Measurements from ENCODE around the gene LCN9. TPM values are rescaled to one million over a fixed set of nuclear protein-coding genes. Genes with fewer than 3 reads are reported as not detected.

Gene LCN9
- total RNA-seq, 1 donor from 2014 or later = 2.4 TPM

GRCh38 chr9:135695036-135695435 lies 31.9 kb downstream of the LCN9 start:
- Histone ChIP-seq H3K27ac (no peak overlapping the region), H4K20me1 (ENCODE audit: low read depth) (no peaks in the 10 kb centered on the region), H3K4me2 (no peak overlapping the region), H3K4me3 (no peak overlapping the region), H3K4me1 (no peaks in the 10 kb centered on the region), H2AFZ (replicated peaks) (no peak overlapping the region), H3K9ac (no peak overlapping the region), H3K9me3 (ENCODE audit: low read depth) (no peaks in the 10 kb centered on the region), H3F3A (ENCODE audit: low read depth) (no peaks in the 10 kb centered on the region), H3K27me3 (no peaks in the 10 kb centered on the region), H3K79me2 (ENCODE audit: low read depth) (no peaks in the 10 kb centered on the region), H3K36me3 (no peaks in the 10 kb centered on the region)
- no peak for TF ChIP-seq CTCF (IDR thresholded peaks at IDR 0.05)
- TF ChIP-seq EZH2phosphoT487 (IDR thresholded peaks at IDR 0.05) = no peak
- TF ChIP-seq EZH2 (IDR thresholded peaks at IDR 0.05) = no peak
- no peak overlapping the region for H3K27ac Mint-ChIP-seq
- no peak overlapping the region for H3K4me3 Mint-ChIP-seq
- no peaks in the 10 kb centered on the region for H3K9me3 Mint-ChIP-seq
- peaks cover 5% of the 10 kb centered on the region for H3K27me3 Mint-ChIP-seq (ENCODE audit: insufficient read depth, low read depth)
- peaks cover 17% of the 10 kb centered on the region for H3K4me1 Mint-ChIP-seq
- no peak for DNase-seq (ENCODE audit: low spot score)
- H3K36me3 Mint-ChIP-seq = no peaks in the 10 kb centered on the region

- Histone ChIP-seq H4K20me1 (ENCODE audit: low read depth) (no peaks in the 10 kb centered on the region), H3K4me1 (no peaks in the 10 kb centered on the region), H3F3A (ENCODE audit: low read depth) (no peaks in the 10 kb centered on the region), H3K9ac (no peak overlapping the region), H3K4me3 (no peak overlapping the region), H3K79me2 (ENCODE audit: low read depth) (no peaks in the 10 kb centered on the region), H3K4me2 (no peak overlapping the region), H2AFZ (replicated peaks) (no peak overlapping the region), H3K9me3 (ENCODE audit: low read depth) (no peaks in the 10 kb centered on the region), H3K27ac (no peak overlapping the region), H3K27me3 (no peaks in the 10 kb centered on the region), H3K36me3 (no peaks in the 10 kb centered on the region)
- Mint-ChIP-seq H3K36me3 (no peaks in the 10 kb centered on the region), H3K9me3 (no peaks in the 10 kb centered on the region), H3K27ac (no peak overlapping the region), H3K27me3 (ENCODE audit: insufficient read depth, low read depth) (peaks cover 5% of the 10 kb centered on the region), H3K4me3 (no peak overlapping the region), H3K4me1 (peaks cover 17% of the 10 kb centered on the region)
- TF ChIP-seq CTCF (IDR thresholded peaks at IDR 0.05) (no peak), EZH2 (IDR thresholded peaks at IDR 0.05) (no peak), EZH2phosphoT487 (IDR thresholded peaks at IDR 0.05) (no peak)
- no peak for DNase-seq (ENCODE audit: low spot score)
These were observed 32.5 kb downstream of the LCN9 start for GRCh38 chr9:135695642-135696041.

GRCh38 chr9:135696446-135696845 lies 33.3 kb downstream of the LCN9 start:
- Histone ChIP-seq H3K4me2 (no peak overlapping the region), H3K27me3 (peaks cover 7% of the 10 kb centered on the region), H3K9me3 (ENCODE audit: low read depth) (no peaks in the 10 kb centered on the region), H2AFZ (replicated peaks) (no peak overlapping the region), H3K36me3 (no peaks in the 10 kb centered on the region), H3F3A (ENCODE audit: low read depth) (no peaks in the 10 kb centered on the region), H3K27ac (no peak overlapping the region), H3K4me1 (peaks cover 4% of the 10 kb centered on the region), H3K9ac (no peak overlapping the region), H3K4me3 (no peak overlapping the region), H4K20me1 (ENCODE audit: low read depth) (no peaks in the 10 kb centered on the region), H3K79me2 (ENCODE audit: low read depth) (no peaks in the 10 kb centered on the region)
- peaks cover 13% of the 10 kb centered on the region for H3K4me1 Mint-ChIP-seq
- H3K4me3 Mint-ChIP-seq = no peak overlapping the region
- H3K27me3 Mint-ChIP-seq (ENCODE audit: insufficient read depth, low read depth) = peaks cover 5% of the 10 kb centered on the region
- no peaks in the 10 kb centered on the region for H3K9me3 Mint-ChIP-seq
- no peak overlapping the region for H3K27ac Mint-ChIP-seq
- no peak for DNase-seq (ENCODE audit: low spot score)
- H3K36me3 Mint-ChIP-seq = no peaks in the 10 kb centered on the region
- no peak for TF ChIP-seq EZH2 (IDR thresholded peaks at IDR 0.05)
- no peak for TF ChIP-seq CTCF (IDR thresholded peaks at IDR 0.05)
- no peak for TF ChIP-seq EZH2phosphoT487 (IDR thresholded peaks at IDR 0.05)

All from neural progenitor cell (in vitro differentiated cells).